Body of pancreas (tissue), 4 donors: ENCODE data around the gene AMOTL1.

ENCODE experiments used
- POLR2A ChIP-seq, 3 donors: fragments of 450-650 bp; IDR thresholded peaks; one replicate each; pipeline ENCODE4 v1.6.1; 2016; ENCODE audit warnings: antibody characterized with exemption in 3 of 3, mild to moderate bottlenecking in 2 of 3
- TF ChIP-seq, protein P1 (sequence below), 7 experiments: fragments of 450-650 bp in 4 of 7; fragments of 200-600 bp in 3 of 7; sonication (generic) in 3 of 7; IDR thresholded peaks; one replicate each; pipeline ENCODE4 v1.5.1; 2016 to 2019; ENCODE audit warnings: antibody characterized with exemption in 7 of 7

- TF ChIP-seq, protein P1, sequence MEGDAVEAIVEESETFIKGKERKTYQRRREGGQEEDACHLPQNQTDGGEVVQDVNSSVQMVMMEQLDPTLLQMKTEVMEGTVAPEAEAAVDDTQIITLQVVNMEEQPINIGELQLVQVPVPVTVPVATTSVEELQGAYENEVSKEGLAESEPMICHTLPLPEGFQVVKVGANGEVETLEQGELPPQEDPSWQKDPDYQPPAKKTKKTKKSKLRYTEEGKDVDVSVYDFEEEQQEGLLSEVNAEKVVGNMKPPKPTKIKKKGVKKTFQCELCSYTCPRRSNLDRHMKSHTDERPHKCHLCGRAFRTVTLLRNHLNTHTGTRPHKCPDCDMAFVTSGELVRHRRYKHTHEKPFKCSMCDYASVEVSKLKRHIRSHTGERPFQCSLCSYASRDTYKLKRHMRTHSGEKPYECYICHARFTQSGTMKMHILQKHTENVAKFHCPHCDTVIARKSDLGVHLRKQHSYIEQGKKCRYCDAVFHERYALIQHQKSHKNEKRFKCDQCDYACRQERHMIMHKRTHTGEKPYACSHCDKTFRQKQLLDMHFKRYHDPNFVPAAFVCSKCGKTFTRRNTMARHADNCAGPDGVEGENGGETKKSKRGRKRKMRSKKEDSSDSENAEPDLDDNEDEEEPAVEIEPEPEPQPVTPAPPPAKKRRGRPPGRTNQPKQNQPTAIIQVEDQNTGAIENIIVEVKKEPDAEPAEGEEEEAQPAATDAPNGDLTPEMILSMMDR (IDR thresholded peaks at IDR 0.05) = peak; percentile 26 to 65 (median 62)
- TF ChIP-seq POLR2A (IDR thresholded peaks at IDR 0.05) = no peak
These were observed 18.3 kb downstream of the AMOTL1 start for GRCh38 chr11:94786264-94787126.
